RWPE1 (cell line): ENCODE results near the gene HEMGN.
"Not testable (repeated sequence)": the region's sequence is repeated elsewhere in the genome, so short reads cannot be mapped to it uniquely, and the experiment has no call there.

Experiments used
- CTCF ChIA-PET: fragments of 350-600 bp; sonication (Branson Sonifier 250); formaldehyde crosslinking; extraction: SDS; loops from one replicate; lab custom pipeline; 2021; lab: Yijun Ruan, JAX
- POLR2A ChIA-PET: fragments of 400-600 bp; formaldehyde crosslinking; extraction: SDS; loops from one replicate; lab custom pipeline; 2020; ENCODE audit warnings: antibody characterized with exemption; ENCODE audit not compliant: low non-redundant PET; lab: Yijun Ruan, JAX
- DNase-seq: peaks from one replicate; pipeline ENCODE4 v3.0.0; 2012; ENCODE audit warnings: low spot score
- H3K27ac ChIP-seq: fragments of 450-650 bp; 2 replicates; pipeline ENCODE4 v1.5.1; 2017
- TF ChIP-seq, protein P1 (sequence below): fragments of 450-650 bp; conservative IDR thresholded peaks from 2 replicates; pipeline ENCODE4 v1.5.1; 2017; ENCODE audit warnings: low read depth, mild to moderate bottlenecking

The HEMGN gene

DNA sequence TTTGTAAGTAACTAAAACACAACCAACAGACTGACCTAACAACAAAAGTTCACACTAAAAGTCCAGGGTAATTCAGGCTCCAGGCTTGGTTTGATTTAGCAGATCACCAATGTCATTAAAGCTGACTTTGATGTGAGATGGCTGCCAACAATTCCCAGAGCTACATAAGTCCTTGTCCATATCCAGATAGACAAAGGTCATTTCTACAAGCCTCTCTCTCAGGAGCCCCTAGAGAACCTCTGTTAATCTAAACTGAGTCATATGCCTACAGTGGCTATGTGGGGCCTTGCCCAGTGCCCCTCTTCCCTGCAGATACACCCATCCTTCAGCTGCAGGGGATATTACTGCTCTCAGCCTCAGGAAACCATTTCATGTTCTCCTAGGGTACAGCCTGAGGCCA, 26.9 kb upstream of the HEMGN start:
- ChIA-PET POLR2A (interaction anchor here (1.1 kb wide), 1 partner anchor 42 kb away, joined by 3 read pairs; the partner anchor contains the start of gene TRMO), CTCF (interaction anchor here (0.6 to 0.9 kb wide), 2 partner anchors 19 to 42 kb away, joined by 3 to 5 read pairs; no protein-coding TSS in a partner anchor)
- H3K27ac ChIP-seq: no peak overlapping the region
- TF ChIP-seq, protein P1, sequence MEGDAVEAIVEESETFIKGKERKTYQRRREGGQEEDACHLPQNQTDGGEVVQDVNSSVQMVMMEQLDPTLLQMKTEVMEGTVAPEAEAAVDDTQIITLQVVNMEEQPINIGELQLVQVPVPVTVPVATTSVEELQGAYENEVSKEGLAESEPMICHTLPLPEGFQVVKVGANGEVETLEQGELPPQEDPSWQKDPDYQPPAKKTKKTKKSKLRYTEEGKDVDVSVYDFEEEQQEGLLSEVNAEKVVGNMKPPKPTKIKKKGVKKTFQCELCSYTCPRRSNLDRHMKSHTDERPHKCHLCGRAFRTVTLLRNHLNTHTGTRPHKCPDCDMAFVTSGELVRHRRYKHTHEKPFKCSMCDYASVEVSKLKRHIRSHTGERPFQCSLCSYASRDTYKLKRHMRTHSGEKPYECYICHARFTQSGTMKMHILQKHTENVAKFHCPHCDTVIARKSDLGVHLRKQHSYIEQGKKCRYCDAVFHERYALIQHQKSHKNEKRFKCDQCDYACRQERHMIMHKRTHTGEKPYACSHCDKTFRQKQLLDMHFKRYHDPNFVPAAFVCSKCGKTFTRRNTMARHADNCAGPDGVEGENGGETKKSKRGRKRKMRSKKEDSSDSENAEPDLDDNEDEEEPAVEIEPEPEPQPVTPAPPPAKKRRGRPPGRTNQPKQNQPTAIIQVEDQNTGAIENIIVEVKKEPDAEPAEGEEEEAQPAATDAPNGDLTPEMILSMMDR: no peak
- no peak for DNase-seq

DNA sequence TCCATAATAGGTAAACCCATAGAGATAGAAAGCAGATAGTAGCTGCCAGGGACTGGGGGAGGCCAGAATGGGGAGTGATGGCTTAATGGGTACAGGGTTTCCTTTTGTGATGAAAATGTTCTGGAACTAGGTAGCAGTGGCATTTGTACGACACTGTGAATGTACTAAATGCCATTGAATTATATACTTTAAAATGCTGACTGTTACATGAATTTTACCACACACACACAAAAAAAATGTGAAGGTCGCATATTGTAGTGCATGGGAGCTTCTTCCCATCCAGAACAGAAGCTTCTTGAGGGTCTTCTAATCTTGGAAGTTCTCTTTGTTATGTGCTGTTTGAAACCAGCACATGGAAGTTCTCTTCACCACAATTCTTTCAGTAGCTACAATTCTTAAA, 25.3 kb upstream of the HEMGN start:
- H3K27ac ChIP-seq: no peak overlapping the region
- no peak for DNase-seq
- POLR2A ChIA-PET: no interaction called here
- CTCF ChIA-PET: no interaction called here
- TF ChIP-seq, protein P1: no peak

DNA sequence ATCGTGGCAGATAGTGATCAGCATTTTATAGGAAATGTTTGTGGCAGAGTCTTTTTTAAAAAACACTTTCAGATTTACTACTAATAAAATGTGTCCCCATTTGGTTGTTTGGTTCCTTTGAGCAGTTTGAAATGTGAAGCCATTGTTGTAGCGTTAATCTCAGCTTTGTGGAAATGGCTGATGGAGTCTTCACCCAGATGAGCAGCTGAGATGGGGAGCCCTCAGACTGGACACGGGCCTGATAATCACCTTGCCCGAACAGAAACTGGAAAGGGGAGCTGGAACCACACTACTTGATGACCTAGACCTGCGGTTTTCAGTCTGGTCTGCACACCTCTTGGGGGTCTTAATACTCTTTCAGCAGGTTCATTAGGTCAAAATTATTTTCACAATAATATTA, 24.6 kb upstream of the HEMGN start:
- ChIA-PET POLR2A (no interaction called here), CTCF (no interaction called here)
- no peak for DNase-seq
- H3K27ac ChIP-seq: no peak overlapping the region
- TF ChIP-seq, protein P1: no peak

DNA sequence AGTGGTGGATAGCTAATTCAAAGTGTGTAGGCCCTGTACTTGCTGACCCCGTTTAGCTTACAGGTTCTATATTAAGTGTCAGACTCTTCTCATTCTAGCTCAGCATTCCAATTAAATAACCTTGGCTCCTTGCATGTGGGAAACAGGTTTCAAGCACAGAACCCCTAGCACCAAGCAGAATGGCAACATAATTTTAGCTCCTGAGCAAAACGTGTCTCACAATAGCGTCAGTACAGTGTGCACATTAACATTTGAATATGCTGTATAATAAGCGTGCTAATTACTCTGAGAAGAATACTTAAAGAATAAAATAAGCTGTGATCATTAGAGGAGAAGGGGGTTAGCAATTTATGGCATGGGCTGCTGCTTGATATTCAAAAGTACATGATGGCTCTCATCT, 24.2 kb upstream of the HEMGN start:
- ChIA-PET CTCF (interaction anchor here (0.5 to 0.7 kb wide), 4 partner anchors 31 to 916 kb away, joined by 3 read pairs; no protein-coding TSS in a partner anchor), POLR2A (no interaction called here)
- no peak for DNase-seq
- TF ChIP-seq, protein P1: no peak
- H3K27ac ChIP-seq: no peak overlapping the region

DNA sequence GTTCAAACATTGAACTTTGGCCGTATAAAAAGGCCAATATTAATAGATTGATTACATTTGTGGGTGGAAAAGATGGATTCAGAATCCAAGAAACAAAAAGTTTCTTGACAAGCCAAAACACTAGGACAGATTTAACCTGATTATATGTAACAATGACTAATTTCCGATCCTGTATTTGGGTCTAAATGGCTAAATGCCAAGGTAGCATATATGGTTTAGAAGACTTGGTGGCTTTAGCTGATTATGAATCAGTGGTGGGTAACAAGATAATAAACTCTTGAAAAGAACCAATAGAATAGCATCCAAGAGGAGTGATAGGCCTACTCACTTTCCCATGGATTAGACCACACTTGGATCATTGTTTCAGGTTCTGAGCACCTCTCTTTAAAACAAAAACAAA, 23.4 kb upstream of the HEMGN start:
- no peak overlapping the region for H3K27ac ChIP-seq
- DNase-seq: no peak
- ChIA-PET POLR2A (no interaction called here), CTCF (interaction anchor here (0.5 to 0.7 kb wide), 4 partner anchors 30 to 916 kb away, joined by 3 read pairs; no protein-coding TSS in a partner anchor)
- TF ChIP-seq, protein P1: no peak

DNA sequence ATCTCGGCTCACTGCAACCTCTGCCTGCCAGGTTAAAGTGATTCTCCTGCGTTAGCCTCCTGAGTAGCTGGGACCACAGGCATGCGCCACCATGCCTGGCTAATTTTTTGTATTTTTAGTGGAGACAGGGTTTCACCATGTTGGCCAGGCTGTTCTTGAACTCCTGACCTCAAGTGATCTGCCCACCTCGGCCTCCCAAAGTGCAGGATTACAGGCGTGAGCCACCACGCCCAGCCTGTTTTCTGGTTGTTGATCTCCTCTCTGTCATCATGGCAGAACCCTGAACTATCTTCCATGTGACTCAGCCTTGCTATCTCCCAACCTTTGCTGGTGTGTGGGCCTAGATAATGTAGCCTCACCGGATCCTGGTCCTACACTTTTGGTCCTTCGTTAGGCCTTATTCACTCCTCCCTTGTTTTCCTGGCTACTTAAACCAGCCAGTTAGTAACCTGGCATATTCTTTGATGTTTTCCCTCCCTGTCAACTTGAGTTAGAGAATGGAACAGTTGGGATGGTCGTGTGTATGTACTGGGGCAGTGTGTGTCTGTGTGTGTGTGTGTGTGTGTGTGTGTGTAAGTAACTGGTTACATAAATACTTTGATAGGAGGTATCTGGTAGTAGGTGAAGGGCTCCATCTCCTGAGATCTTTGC, 22.8 kb upstream of the HEMGN start:
- DNase-seq, CTCF ChIA-PET, H3K27ac ChIP-seq: not testable (repeated sequence)
- POLR2A ChIA-PET: interaction anchor here (0.6 kb wide), 1 partner anchor 22 kb away, joined by 3 read pairs; no protein-coding TSS in a partner anchor

DNA sequence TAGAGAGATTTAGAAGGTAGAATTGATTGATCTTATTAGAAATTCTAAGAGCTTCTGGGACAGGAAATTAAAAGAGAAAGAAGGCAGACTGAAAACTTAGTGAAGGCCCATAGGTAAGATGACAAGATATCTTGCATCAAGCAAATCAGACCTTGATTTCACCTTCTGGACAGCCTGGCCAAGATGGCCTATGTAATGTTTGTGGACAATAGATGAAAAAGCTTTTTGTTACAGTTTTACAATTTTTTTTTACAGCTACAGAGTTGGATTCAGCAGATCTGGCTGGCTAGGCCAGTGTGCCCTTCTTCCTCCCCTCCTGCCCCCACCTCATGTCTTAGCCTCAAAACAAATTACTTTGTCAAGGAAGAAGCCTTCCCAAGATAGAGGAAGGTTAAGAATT, 21.6 kb upstream of the HEMGN start:
- H3K27ac ChIP-seq: no peak overlapping the region
- TF ChIP-seq, protein P1: no peak
- ChIA-PET CTCF (interaction anchor here (1.4 kb wide), 1 partner anchor 59 kb away, joined by 3 read pairs; no protein-coding TSS in a partner anchor), POLR2A (no interaction called here)
- DNase-seq: no peak
